Bronchial epithelial cell (primary cell): ENCODE data around the gene GRM5. TPM values are rescaled to one million over a fixed set of nuclear protein-coding genes. Genes with fewer than 3 reads are reported as not detected.
"Not testable (repeated sequence)": the region's sequence is repeated elsewhere in the genome, so short reads cannot be mapped to it uniquely, and the experiment has no call there.

ENCODE experiments used
- DNase-seq: peaks from one replicate; pipeline ENCODE4 v3.0.0-alpha.2; 2010; ENCODE audit warnings: low read depth
- FAIRE-seq: peaks from 2 replicates; lab custom pipeline; 2011; peaks lifted over from hg19 to GRCh38; lab: Jason Lieb, UNC
- H3K27me3 ChIP-seq: 2 replicates; pipeline ENCODE4 v1.5.1; 2011; ENCODE audit warnings: low read length; ENCODE audit not compliant: control insufficient read depth, insufficient read depth
- H3K36me3 ChIP-seq: 2 replicates; pipeline ENCODE4 v1.5.1; 2011; ENCODE audit warnings: low read length; ENCODE audit not compliant: control insufficient read depth, insufficient read depth
- H3K4me3 ChIP-seq: 2 replicates; pipeline ENCODE4 v1.5.1; 2011; ENCODE audit warnings: mild to moderate bottlenecking, low read depth, low read length, control low read depth
- CTCF ChIP-seq: IDR thresholded peaks from 2 replicates; pipeline ENCODE4 v1.5.1; 2011; ENCODE audit warnings: mild to moderate bottlenecking, moderate library complexity, low read length, control low read depth, inconsistent platforms; ENCODE audit not compliant: insufficient read depth, severe bottlenecking
- total RNA-seq: library from RNA; depleted of rRNA; stranded (reverse); fragments of >200 nt; gene quantifications from 2 replicates; pipeline ENCODE4 v1.2.1, GENCODE V29; 2014

Gene GRM5
- total RNA-seq, 1 donor from 2014 or later: not detected

GRCh38 chr11:88950975-88951374 is 114.8 kb downstream of the GRM5 start:
- Histone ChIP-seq H3K27me3 (no peaks in the 10 kb centered on the region), H3K36me3 (no peaks in the 10 kb centered on the region), H3K4me3 (no peak overlapping the region)
- no peak for TF ChIP-seq CTCF
- FAIRE-seq (no peak), DNase-seq (no peak)

- not testable (repeated sequence) for H3K27me3 ChIP-seq, FAIRE-seq, H3K4me3 ChIP-seq, H3K36me3 ChIP-seq
- peak; percentile 78 for DNase-seq
These were observed 116.9 kb downstream of the GRM5 start for GRCh38 chr11:88948908-88949307.

DNA sequence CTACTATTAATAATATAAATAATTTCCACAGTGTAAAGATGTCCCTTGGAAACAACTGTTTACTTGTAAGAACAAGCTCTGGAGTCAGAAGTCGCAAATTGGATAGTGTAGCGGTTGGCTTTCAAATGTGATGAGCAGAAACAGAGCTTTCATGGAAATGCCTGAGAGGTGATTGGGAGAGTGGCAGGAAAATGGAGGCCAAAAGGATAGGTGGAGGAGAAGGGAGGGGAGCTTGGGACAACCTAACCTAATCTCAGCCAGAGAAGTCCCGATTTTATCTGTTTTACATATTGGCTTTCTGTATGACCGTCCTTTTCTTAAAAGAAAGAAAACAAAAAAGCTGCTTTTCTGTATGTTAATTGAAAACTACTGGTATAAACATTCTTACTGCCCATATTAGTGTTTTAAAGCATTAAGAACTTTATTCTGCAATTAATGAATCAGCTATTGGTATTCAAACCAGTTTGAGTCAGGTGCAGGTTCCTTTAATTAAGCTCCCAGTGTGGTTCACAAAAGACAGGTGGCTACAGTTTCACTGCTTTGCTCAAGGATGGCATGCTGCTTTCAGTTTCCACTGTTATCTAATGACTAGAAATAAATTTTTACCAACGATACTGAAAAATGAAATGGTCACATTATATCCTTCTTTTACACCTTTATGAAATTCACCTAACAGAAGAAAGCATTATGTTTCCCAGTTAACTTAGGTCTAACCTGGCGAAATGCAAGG is 117.8 kb downstream of the GRM5 start:
- H3K4me3 ChIP-seq, H3K36me3 ChIP-seq, DNase-seq, FAIRE-seq, H3K27me3 ChIP-seq: not testable (repeated sequence)

DNA sequence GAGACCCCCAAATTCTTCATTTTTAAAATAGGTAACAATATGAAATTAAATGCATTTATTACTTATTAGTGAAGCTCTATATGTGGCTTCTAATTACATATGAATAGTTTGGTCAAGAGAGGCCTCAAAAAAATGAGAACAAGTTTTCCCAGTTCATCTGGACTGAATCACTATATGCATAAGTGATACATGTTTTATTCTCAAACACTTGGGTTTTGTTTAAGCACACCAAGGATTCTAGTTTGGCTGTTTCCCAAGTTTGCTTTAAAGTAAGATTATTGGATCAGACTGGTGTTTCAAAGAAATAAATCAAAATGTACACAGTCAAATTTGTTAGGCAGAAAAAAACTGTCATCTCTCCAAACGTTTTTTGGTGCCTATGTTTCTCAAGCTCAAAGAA is 136.1 kb downstream of the GRM5 start:
- not testable (repeated sequence) for FAIRE-seq
- peak; percentile 86 for DNase-seq

GRCh38 chr11:88917065-88917464 is 148.7 kb downstream of the GRM5 start:
- DNase-seq: peak; percentile 5
- H3K36me3 ChIP-seq, H3K4me3 ChIP-seq, FAIRE-seq, H3K27me3 ChIP-seq: not testable (repeated sequence)

More for the DNA sequence above, 136.1 kb downstream of the GRM5 start:
- H3K36me3 ChIP-seq, H3K4me3 ChIP-seq, H3K27me3 ChIP-seq: not testable (repeated sequence)

- DNase-seq (no peak), FAIRE-seq (no peak)
- Histone ChIP-seq H3K27me3 (no peaks in the 10 kb centered on the region), H3K4me3 (no peak overlapping the region), H3K36me3 (no peaks in the 10 kb centered on the region)
- no peak for TF ChIP-seq CTCF
These were observed 156.3 kb downstream of the GRM5 start for GRCh38 chr11:88909500-88909899.

- not testable (repeated sequence) for DNase-seq, FAIRE-seq, H3K4me3 ChIP-seq, H3K36me3 ChIP-seq, H3K27me3 ChIP-seq
These were observed 164.3 kb downstream of the GRM5 start for GRCh38 chr11:88901436-88901835.

DNA sequence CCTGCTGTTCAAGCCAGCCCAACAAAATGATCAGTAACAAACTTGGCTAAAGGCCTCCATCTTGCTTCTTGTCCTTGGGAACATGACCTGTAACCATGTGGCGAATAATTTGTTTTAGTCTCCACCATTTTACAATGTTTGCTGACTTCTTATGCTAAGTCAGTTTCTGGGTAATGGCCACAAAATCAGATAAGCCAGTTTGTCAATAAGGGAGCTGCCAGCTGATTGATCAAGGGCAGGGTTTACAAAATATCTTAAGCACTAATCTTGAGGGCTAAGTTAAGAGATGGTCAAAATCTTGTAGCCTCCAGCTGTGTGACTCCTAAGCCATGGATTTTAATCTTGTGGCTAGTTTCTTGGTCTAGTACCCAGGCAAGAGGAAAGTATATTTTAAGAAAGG is 176.9 kb downstream of the GRM5 start:
- peak; percentile 47 for FAIRE-seq
- not testable (repeated sequence) for H3K36me3 ChIP-seq, H3K27me3 ChIP-seq, DNase-seq, H3K4me3 ChIP-seq

- H3K4me3 ChIP-seq: no peak overlapping the region
- peak; percentile 69 for TF ChIP-seq CTCF
- peak; percentile 77 for FAIRE-seq
- H3K36me3 ChIP-seq: no peaks in the 10 kb centered on the region
- DNase-seq: peak; percentile 37
- no peaks in the 10 kb centered on the region for H3K27me3 ChIP-seq
These were observed 179.0 kb downstream of the GRM5 start for GRCh38 chr11:88886796-88887195.

DNA sequence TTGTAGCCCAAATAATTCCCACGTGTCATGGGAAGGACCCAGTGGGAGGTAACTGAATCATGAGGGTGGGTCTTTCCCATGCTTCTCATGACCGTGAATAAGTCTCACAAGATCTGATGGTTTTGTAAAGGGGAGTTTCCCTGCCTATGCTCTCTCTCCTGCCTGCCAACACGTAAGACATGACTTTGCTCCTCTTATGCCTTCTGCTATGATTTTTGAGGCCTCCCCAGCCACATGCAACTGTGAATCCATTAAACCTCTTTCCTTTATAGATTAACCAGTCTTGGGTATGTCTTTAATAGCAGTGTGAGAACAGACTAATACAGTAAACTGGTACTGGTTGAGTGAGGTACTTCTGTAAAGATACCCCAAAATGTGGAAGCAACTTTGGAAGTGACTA is 183.0 kb downstream of the GRM5 start:
- DNase-seq, H3K36me3 ChIP-seq, H3K4me3 ChIP-seq, H3K27me3 ChIP-seq, FAIRE-seq: not testable (repeated sequence)
